Keratinocyte (primary cell): Measurements from ENCODE around the gene VTI1A. TPM values are rescaled to one million over a fixed set of nuclear protein-coding genes. Genes with fewer than 3 reads are reported as not detected.

Source experiments
- DNase-seq: peaks from one replicate; pipeline ENCODE4 v3.0.0-alpha.2; 2011; ENCODE audit warnings: low read depth, missing footprints, low spot score
- FAIRE-seq: peaks from 2 replicates; lab custom pipeline; 2011; peaks lifted over from hg19 to GRCh38; lab: Jason Lieb, UNC
- H2AFZ ChIP-seq: 2 replicates; pipeline ENCODE4 v1.6.0; 2012; ENCODE audit warnings: low read length, control low read depth, inconsistent platforms; ENCODE audit not compliant: control insufficient read depth
- H3K27ac ChIP-seq: 2 replicates; pipeline ENCODE4 v1.5.1; 2011; ENCODE audit warnings: low read length; ENCODE audit not compliant: control insufficient read depth, insufficient read depth
- H3K27me3 ChIP-seq: 3 replicates; pipeline ENCODE4 v1.6.0; 2011; ENCODE audit warnings: low read length; ENCODE audit not compliant: control insufficient read depth, insufficient read depth; ENCODE audit errors: extremely low read depth
- H3K36me3 ChIP-seq, 2 experiments: 2 replicates in 1 of 2; 3 replicates in 1 of 2; pipeline ENCODE4 v1.5.1; 2011; ENCODE audit warnings: low read length in 2 of 2, mild to moderate bottlenecking in 1 of 2; ENCODE audit not compliant: control insufficient read depth in 2 of 2, insufficient read depth in 2 of 2; ENCODE audit errors: extremely low read depth in 1 of 2
- H3K4me1 ChIP-seq: 3 replicates; pipeline ENCODE4 v1.5.1; 2011; ENCODE audit warnings: low read length; ENCODE audit not compliant: control insufficient read depth, insufficient read depth; ENCODE audit errors: extremely low read depth
- H3K4me2 ChIP-seq: 3 replicates; pipeline ENCODE4 v1.6.0; 2011; ENCODE audit warnings: low read depth, low read length; ENCODE audit not compliant: control insufficient read depth, insufficient read depth; ENCODE audit errors: extremely low read depth
- H3K4me3 ChIP-seq, 3 experiments: fragments of 200-600 bp in 1 of 3; sonication (generic) in 1 of 3; 2 replicates in 2 of 3; 3 replicates in 1 of 3; pipeline ENCODE4 v1.5.1; 2011 to 2016; ENCODE audit warnings: low read length in 3 of 3, mild to moderate bottlenecking in 3 of 3, control low read depth in 2 of 3, inconsistent platforms in 1 of 3, low read depth in 1 of 3, mixed read lengths in 1 of 3, mixed run types in 1 of 3, moderate library complexity in 1 of 3; ENCODE audit not compliant: control insufficient read depth in 2 of 3, insufficient read depth in 2 of 3; ENCODE audit errors: extremely low read depth in 1 of 3
- H3K79me2 ChIP-seq: 2 replicates; pipeline ENCODE4 v1.6.0; 2012; ENCODE audit warnings: low read length; ENCODE audit not compliant: control insufficient read depth, insufficient read depth
- H3K9ac ChIP-seq: 3 replicates; pipeline ENCODE4 v1.6.0; 2011; ENCODE audit warnings: low read length; ENCODE audit not compliant: control insufficient read depth, insufficient read depth; ENCODE audit errors: extremely low read depth
- H3K9me1 ChIP-seq: 3 replicates; pipeline ENCODE4 v1.6.0; 2011; ENCODE audit warnings: low read length; ENCODE audit not compliant: control insufficient read depth, insufficient read depth; ENCODE audit errors: extremely low read depth
- H3K9me3 ChIP-seq: 2 replicates; pipeline ENCODE4 v1.5.1; 2012; ENCODE audit warnings: low read depth, low read length; ENCODE audit not compliant: control insufficient read depth
- H4K20me1 ChIP-seq: 3 replicates; pipeline ENCODE4 v1.6.0; 2011; ENCODE audit warnings: low read length; ENCODE audit not compliant: control insufficient read depth, insufficient read depth; ENCODE audit errors: extremely low read depth
- EZH2 ChIP-seq: IDR thresholded peaks from one replicate; pipeline ENCODE4 v1.6.1; 2012; ENCODE audit warnings: inconsistent platforms, mild to moderate bottlenecking, low read length, moderate library complexity
- dilution Hi-C: fragments of 300-500 bp; cut with MboI; formaldehyde crosslinking; loops from one replicate; pipeline ENCODE4 v1.7.0; 2020; ENCODE audit warnings: low sequenced_read_pairs; ENCODE audit not compliant: extremely low pct_ligation_motif_present
- polyA plus RNA-seq, 5 experiments: library from polyadenylated mRNA; depleted of rRNA in 3 of 5; stranded (reverse) in 3 of 5; stranded (forward) in 1 of 5; unstranded in 1 of 5; fragments of >200 nt; gene quantifications; 1 replicate in 1 of 5; 2 replicates in 3 of 5; 3 replicates in 1 of 5; pipeline versions ENCODE4 v1.2.1 to v1.2.3, GENCODE V29; 2011 to 2012; ENCODE audit warnings: missing spikeins in 2 of 5, low read depth in 1 of 5, low replicate concordance in 1 of 5
- TF ChIP-seq, protein P1 (sequence below), 3 experiments: IDR thresholded peaks in 1 of 3; conservative IDR thresholded peaks in 1 of 3; optimal IDR thresholded peaks in 1 of 3; 2 replicates in 2 of 3; 3 replicates in 1 of 3; pipeline versions ENCODE3 to v1.5.1; 2011; ENCODE audit warnings: low read length in 3 of 3, mild to moderate bottlenecking in 3 of 3, moderate library complexity in 2 of 3, control low read depth in 1 of 3, inconsistent platforms in 1 of 3; ENCODE audit not compliant: insufficient read depth in 2 of 3; ENCODE audit errors: extremely low read depth in 1 of 3

Gene VTI1A
- polyA plus RNA-seq, 1 donor (not counting 4 experiments of a cell fraction or from before 2014, with no cell fraction given), result 18.5 TPM

DNA sequence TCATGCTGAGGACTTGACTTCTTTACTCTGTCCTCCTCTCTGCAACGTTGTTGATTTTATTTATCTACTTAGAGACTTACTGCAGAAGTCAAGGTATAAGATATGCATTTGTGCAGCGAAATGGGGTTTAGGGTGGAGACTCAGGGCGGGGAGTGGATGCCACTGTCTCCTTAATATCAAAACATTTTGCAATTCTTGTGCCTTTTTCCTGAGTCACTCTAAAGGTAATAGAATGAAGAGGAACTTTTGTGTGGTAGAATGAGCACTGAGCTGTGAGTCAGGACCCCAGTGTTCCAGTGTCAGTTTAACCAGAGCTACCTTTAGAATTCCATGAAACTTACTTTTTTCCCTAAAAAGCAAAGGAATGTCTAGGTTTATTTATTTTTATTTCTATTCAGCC, 78.2 kb downstream of the VTI1A start:
- DNase-seq, result no peak
- no peak overlapping the region for H3K9ac ChIP-seq
- dilution Hi-C loops, result no loop called here

DNA sequence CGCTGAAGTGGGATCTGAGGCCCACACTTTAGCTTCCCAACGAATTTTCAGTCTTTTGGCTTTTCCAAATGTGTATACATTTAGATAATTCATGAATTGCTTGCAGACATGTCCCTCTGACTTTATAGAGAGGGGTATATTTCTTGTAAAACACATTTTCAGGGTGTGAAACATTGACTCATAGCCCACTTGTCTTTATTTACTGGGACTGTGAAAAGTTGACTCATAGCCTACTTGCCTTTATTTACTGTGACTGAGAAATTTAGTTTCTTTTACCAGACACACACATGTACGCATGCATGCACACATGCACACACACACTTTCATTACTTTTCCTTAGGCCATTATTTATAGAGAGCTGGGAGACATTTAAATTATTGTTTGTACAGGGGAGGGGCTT, 79.1 kb downstream of the VTI1A start:
- no peaks in the 10 kb centered on the region for H3K9me3 ChIP-seq
- peak overlapping the region; percentile 27 for H3K27ac ChIP-seq

More for the DNA sequence above, 78.2 kb downstream of the VTI1A start:
- Histone ChIP-seq H3K36me3 (no peaks in the 10 kb centered on the region), H2AFZ (no peak overlapping the region), H3K4me1 (peaks cover 16% of the 10 kb centered on the region), H3K9me1 (no peaks in the 10 kb centered on the region), H3K9me3 (no peaks in the 10 kb centered on the region), H4K20me1 (no peaks in the 10 kb centered on the region), H3K4me3 (no peak overlapping the region), H3K27ac (no peak overlapping the region), H3K79me2 (no peaks in the 10 kb centered on the region), H3K4me2 (peak overlapping the region; percentile 6), H3K27me3 (no peaks in the 10 kb centered on the region)
- TF ChIP-seq EZH2, result no peak
- TF ChIP-seq, protein P1, sequence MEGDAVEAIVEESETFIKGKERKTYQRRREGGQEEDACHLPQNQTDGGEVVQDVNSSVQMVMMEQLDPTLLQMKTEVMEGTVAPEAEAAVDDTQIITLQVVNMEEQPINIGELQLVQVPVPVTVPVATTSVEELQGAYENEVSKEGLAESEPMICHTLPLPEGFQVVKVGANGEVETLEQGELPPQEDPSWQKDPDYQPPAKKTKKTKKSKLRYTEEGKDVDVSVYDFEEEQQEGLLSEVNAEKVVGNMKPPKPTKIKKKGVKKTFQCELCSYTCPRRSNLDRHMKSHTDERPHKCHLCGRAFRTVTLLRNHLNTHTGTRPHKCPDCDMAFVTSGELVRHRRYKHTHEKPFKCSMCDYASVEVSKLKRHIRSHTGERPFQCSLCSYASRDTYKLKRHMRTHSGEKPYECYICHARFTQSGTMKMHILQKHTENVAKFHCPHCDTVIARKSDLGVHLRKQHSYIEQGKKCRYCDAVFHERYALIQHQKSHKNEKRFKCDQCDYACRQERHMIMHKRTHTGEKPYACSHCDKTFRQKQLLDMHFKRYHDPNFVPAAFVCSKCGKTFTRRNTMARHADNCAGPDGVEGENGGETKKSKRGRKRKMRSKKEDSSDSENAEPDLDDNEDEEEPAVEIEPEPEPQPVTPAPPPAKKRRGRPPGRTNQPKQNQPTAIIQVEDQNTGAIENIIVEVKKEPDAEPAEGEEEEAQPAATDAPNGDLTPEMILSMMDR (optimal IDR thresholded peaks at IDR 0.05 in 1 of 3, IDR thresholded peaks at IDR 0.05 in 1 of 3, conservative IDR thresholded peaks at IDR 0.05 in 1 of 3; ENCODE audit: extremely low read depth in 1 of 3, insufficient read depth in 2 of 3, low read length in 3 of 3), result no peak
- peak; percentile 78 for FAIRE-seq

More for the DNA sequence above, 79.1 kb downstream of the VTI1A start:
- Histone ChIP-seq H2AFZ (no peak overlapping the region), H3K4me1 (peaks cover 16% of the 10 kb centered on the region), H4K20me1 (no peaks in the 10 kb centered on the region), H3K27me3 (no peaks in the 10 kb centered on the region), H3K9ac (no peak overlapping the region), H3K79me2 (no peaks in the 10 kb centered on the region), H3K9me1 (no peaks in the 10 kb centered on the region), H3K4me2 (peak overlapping the region; percentile 10), H3K4me3 (no peak overlapping the region), H3K36me3 (no peaks in the 10 kb centered on the region)
- dilution Hi-C loops, result no loop called here
- TF ChIP-seq EZH2, result no peak
- TF ChIP-seq, protein P1 (optimal IDR thresholded peaks at IDR 0.05 in 1 of 3, IDR thresholded peaks at IDR 0.05 in 1 of 3, conservative IDR thresholded peaks at IDR 0.05 in 1 of 3; ENCODE audit: extremely low read depth in 1 of 3, insufficient read depth in 2 of 3, low read length in 3 of 3), result no peak
- FAIRE-seq (peak; percentile 34), DNase-seq (no peak)
